ENCODE results near the gene SLC2A5. TPM values are rescaled to one million over a fixed set of nuclear protein-coding genes. Genes with fewer than 3 reads are reported as not detected.

SLC2A5 gene
- total and polyA plus RNA-seq, 2 donors (not counting 3 experiments of a cell fraction or from before 2014, with no cell fraction given): not detected

DNA sequence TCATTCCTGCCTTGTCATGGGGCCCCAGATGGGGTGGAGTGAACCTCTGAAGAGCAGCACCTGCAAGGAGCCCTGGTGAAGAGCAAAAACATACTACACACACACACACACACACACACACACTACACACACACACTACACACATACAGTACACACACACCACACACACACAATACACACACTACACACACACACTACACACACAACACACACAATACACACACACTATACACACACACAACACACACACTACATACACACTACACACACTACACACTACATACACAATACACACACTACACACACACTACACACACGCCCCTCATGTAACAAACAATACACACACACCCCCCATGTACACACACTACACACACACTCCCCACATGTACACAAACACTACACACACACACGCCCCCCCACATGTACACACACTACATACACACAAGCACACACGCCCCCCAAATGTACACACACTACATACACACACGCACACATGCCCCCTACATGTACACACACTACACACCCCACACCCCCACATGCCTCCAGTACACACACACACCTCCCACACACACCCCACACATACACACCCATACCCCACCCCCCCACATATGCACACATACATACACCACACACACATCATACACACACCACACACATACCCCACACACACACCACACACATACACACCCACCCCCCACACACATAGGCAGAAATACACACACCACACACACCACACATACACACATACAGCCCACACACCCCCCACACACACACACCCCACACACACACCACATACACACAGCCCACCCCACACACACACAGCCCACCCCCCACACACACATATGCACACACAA lies 9.3 kb downstream of the SLC2A5 start:
- Histone ChIP-seq H3K4me1 (ENCODE audit: control insufficient read depth, extremely low read depth, insufficient read depth, low read length) (no peaks in the 10 kb centered on the region), H2AFZ (ENCODE audit: low read depth, low read length) (no peak overlapping the region), H3K4me2 (ENCODE audit: insufficient read depth, low read length) (no peak overlapping the region), H3K27ac (ENCODE audit: insufficient read depth, low read depth, low read length) (no peak overlapping the region), H3K4me3 (replicated peaks in 1 of 3; ENCODE audit: insufficient read depth in 1 of 3, low read depth in 1 of 3, low read length in 3 of 3) (no peak overlapping the region), H4K20me1 (replicated peaks; ENCODE audit: control insufficient read depth, extremely low read depth, insufficient read depth, low read length) (no peaks in the 10 kb centered on the region), H3K27me3 (ENCODE audit: control insufficient read depth in 2 of 2, insufficient read depth in 2 of 2, low read length in 2 of 2) (no peaks in the 10 kb centered on the region), H3K36me3 (ENCODE audit: control insufficient read depth in 2 of 2, extremely low read depth in 1 of 2, insufficient read depth in 2 of 2, low read length in 2 of 2) (no peaks in the 10 kb centered on the region), H3K9me3 (replicated peaks; ENCODE audit: control insufficient read depth, insufficient read depth, low read length) (no peaks in the 10 kb centered on the region), H3K79me2 (ENCODE audit: control insufficient read depth, insufficient read depth, low read length) (no peaks in the 10 kb centered on the region), H3K9me1 (replicated peaks; ENCODE audit: control insufficient read depth, extremely low read depth, insufficient read depth, low read length) (no peaks in the 10 kb centered on the region), H3K9ac (replicated peaks; ENCODE audit: extremely low read depth, insufficient read depth, low read length) (no peak overlapping the region)
- BruUV-seq (replicated peaks): no TSS peak
- POLR2A ChIA-PET: no interaction called here
- intact Hi-C loops (cut with micrococcal nuclease): no loop called here
- FAIRE-seq (no peak), DNase-seq (ENCODE audit: low read depth, low spot score) (no peak)
- no peak for TF ChIP-seq JUN (IDR thresholded peaks at IDR 0.05; ENCODE audit: borderline replicate concordance, insufficient read depth, insufficient read length, low read depth)
- no peak for TF ChIP-seq FOS (IDR thresholded peaks at IDR 0.05; ENCODE audit: borderline replicate concordance, insufficient read depth, low read length)
- TF ChIP-seq EZH2 (IDR thresholded peaks at IDR 0.05; ENCODE audit: borderline replicate concordance, low read depth, low read length, severe bottlenecking): no peak
- TF ChIP-seq MYC (IDR thresholded peaks at IDR 0.05; ENCODE audit: low read depth, low read length): no peak
- TF ChIP-seq, protein P1, sequence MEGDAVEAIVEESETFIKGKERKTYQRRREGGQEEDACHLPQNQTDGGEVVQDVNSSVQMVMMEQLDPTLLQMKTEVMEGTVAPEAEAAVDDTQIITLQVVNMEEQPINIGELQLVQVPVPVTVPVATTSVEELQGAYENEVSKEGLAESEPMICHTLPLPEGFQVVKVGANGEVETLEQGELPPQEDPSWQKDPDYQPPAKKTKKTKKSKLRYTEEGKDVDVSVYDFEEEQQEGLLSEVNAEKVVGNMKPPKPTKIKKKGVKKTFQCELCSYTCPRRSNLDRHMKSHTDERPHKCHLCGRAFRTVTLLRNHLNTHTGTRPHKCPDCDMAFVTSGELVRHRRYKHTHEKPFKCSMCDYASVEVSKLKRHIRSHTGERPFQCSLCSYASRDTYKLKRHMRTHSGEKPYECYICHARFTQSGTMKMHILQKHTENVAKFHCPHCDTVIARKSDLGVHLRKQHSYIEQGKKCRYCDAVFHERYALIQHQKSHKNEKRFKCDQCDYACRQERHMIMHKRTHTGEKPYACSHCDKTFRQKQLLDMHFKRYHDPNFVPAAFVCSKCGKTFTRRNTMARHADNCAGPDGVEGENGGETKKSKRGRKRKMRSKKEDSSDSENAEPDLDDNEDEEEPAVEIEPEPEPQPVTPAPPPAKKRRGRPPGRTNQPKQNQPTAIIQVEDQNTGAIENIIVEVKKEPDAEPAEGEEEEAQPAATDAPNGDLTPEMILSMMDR (IDR thresholded peaks at IDR 0.05; ENCODE audit: extremely low read depth in 1 of 2, insufficient read depth in 1 of 2, low read depth in 1 of 2, low read length in 2 of 2): no peak
- no peak for TF ChIP-seq GATA2 (IDR thresholded peaks at IDR 0.05; ENCODE audit: insufficient read depth, insufficient read length, low read depth, low read length)
- no peak for TF ChIP-seq POLR2AphosphoS5 (IDR thresholded peaks at IDR 0.05; ENCODE audit: insufficient read depth, low read depth, low read length)
- TF ChIP-seq POLR2A (IDR thresholded peaks at IDR 0.05; ENCODE audit: low read depth, low read length): no peak
- TF ChIP-seq, protein P2, sequence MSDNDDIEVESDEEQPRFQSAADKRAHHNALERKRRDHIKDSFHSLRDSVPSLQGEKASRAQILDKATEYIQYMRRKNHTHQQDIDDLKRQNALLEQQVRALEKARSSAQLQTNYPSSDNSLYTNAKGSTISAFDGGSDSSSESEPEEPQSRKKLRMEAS (IDR thresholded peaks at IDR 0.05; ENCODE audit: insufficient read depth, insufficient read length): no peak
- dilution Hi-C loops (cut with MboI; ENCODE audit: extremely low pct_ligation_motif_present, low sequenced_read_pairs): no loop called here
- CTCF ChIA-PET: no interaction called here

Data from endothelial cell of umbilical vein (primary cell).